Activated CD8-positive, alpha-beta memory T cell treated with anti-CD3 and anti-CD28 coated beads, Interleukin-2, amount 50 U/mL, for 48 hours (primary cell): ENCODE data around the gene SLC22A1.
"Not testable (repeated sequence)": the region's sequence is repeated elsewhere in the genome, so short reads cannot be mapped to it uniquely, and the experiment has no call there.

Source experiments
- DNase-seq: peaks from one replicate; pipeline ENCODE4 v3.0.0-alpha.2; 2020

SLC22A1 gene

DNA sequence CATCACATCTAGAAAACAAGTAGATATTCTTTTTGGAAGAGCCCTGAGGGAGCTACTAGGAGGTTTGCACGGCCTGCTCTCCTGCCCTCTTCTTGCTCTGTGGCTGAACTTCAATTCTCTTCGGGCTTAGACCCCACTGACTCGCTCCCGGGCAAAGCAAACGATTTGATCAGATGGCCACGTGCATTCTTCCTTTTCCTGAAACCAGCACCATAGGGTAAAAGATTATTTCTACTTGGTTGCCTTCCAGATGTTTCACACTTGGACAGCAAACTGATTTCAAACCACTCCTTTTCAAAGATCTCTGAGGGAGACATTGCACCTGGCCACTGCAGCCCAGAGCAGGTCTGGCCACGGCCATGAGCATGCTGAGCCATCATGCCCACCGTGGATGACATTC, at the start of gene SLC22A1:
Gene SLC22A1, plus strand, starts transcription at position 258 of the 400 bp plus-strand sequence. Its CDS starts 121 bp downstream, at position 379.
- DNase-seq, result no peak

GRCh38 chr6:160073272-160073671, 48.3 kb upstream of the SLC22A1 start:
- no peak for DNase-seq

DNA sequence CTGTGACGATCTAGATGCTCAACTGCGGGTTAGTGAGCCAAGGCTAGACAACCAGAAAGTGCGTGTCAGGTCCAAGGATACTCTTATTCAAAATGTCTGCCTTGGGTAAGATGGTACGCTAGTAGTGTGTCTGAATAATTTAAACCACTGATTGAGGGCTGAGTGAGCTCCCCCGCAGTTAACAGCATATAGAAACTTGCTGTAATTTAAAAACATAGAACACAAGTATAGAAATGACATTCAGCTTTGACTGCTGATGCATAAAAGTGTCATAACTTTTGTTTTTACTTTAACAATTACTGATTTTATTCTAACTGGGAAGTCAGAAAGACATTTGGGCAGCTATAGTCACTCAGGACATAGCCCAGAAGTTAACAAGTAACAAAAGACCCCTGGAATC, 45.6 kb upstream of the SLC22A1 start:
- no peak for DNase-seq

- DNase-seq, result no peak
Measured at GRCh38 chr6:160077024-160077423, 44.6 kb upstream of the SLC22A1 start.

DNA sequence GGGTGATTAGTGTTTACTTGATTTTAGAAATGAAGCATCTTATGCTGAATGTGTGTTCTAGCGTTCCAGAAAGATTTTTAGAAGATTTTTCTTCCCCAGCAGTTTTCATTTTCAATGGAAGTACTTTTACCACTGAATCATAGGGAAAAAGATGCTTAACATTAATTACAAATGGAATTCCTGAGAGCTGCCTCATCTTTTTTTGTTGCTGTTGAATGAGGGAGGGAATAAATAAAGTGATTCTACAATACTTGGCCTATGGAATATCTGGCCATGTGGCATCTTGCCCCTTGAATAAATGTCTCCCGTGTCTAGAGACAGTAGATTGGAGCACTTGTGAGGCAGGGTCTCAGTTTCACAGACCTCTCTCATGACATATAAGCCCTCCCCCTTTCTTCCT, 44.1 kb upstream of the SLC22A1 start:
- DNase-seq, result no peak

DNA sequence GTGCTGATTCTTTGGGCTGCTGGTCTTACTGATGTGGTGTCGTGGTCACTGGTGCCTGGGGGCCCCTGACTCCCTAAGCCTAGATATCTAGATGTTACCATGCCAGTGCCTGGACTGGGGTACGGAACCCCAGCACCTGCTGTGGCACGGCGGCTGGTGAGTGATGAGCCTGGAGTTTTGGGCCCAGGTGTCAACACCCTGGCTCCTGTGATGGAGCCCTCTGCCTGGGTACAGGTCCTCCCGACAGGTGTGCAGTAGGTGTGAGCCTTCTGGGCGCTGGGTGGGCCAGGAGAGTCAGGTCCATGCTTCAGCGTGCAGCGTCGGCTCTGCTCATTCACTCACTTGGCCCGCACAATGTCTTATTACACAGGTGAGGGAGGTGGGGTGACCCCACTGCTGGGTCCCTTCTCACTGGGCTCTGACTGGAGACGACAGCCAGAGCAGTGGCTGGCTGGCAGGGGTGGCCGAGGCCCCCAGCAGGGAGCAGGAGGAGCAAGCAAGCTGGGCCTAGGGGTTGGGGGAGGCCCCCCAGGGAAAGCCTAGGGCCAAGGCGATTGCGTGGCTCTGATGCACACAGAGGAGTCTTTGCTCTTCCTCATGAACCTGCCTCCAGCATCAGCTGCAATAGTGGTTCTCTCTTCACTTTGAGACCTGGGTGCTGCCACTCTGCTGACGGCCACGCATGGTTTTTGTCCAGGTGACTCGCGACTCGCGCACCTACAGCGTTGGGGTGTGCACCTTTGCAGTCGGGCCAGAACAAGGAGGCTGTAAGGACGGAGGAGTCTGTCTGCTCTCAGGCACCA, 42.5 kb upstream of the SLC22A1 start:
- DNase-seq, result no peak

- no peak for DNase-seq
Measured at GRCh38 chr6:160079686-160080043, 42.0 kb upstream of the SLC22A1 start.

- DNase-seq, result no peak
Measured at GRCh38 chr6:160080097-160080496, 41.5 kb upstream of the SLC22A1 start.

- no peak for DNase-seq
Measured at GRCh38 chr6:160081398-160081797, 40.2 kb upstream of the SLC22A1 start.

DNA sequence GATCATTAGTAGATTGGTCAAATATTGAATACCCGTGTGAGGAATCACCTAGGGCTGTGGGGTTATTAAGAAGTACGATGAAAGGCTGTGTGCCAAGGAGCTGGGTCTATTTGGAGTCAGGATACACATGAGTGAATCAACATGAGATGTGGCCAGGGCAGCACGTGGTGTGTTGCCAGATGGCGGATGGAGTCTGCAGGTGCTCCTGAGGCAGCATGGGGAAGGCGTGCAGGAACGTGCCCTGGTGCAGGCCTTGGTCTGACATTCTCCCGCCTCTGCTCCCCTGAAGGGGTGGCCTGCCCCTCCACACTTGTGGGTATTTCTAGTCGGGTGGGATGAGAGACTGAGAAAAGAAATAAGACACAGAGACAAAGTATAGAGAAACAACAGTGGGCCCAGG, 39.0 kb upstream of the SLC22A1 start:
- DNase-seq, result no peak

GRCh38 chr6:160084198-160084776, 37.3 kb upstream of the SLC22A1 start:
- no peak for DNase-seq

GRCh38 chr6:160085226-160085625, 36.4 kb upstream of the SLC22A1 start:
- no peak for DNase-seq

DNA sequence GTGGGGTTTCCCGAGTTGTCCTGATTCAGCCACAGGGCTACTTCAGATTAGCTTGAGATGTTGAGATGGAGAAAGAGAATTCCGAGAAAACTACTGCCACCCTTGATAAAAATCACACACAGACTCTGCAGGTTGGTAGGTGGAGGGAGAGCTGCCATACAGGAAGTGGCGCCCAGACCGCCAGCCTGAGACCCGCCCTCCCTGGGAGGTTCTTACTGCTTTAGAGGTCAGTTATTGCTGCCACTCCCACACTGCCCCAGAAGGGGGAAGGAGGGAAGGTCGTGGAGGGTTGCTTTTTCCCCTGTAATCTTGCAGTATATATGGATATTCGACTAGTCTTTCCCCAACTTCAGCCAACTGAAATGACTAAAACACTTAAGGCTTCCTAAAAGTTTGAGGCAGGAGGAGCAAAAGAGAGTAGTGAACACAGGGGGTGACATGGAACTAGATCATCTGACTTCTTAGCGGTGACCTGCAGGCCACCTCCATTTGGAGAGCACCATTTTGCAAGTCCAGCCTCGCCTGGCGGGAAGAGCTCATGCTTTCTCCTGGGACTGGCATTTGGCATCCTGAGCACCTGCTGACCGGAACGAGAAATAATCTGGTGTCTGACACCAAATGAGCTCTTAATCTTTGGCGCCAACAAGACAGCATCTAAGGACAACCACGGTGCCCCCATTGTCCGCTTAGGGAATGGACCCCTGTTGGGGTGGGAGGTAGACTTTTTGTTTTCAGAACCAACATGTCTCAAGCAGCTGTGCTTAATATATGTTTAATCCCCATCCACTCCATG, 35.7 kb upstream of the SLC22A1 start:
- no peak for DNase-seq

DNA sequence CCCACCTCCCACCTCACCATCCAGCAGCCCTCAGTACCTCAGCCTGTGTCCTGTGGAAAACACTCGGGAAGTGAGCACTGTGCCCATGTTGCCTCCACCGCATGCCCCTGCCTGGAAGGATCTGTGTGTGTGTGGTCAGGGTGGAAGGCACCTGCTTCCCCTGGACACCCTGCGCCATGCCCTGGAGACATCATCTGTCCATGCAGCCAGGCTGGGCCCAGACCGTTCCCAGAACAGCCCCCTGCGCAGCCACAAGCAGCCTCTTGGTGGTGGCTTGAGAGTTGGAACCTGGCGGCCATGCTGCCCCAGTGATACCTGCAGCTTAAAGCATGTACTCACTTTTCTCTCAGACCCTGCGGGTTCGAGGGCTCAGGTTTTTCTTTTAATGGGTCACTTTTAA, 34.9 kb upstream of the SLC22A1 start:
- DNase-seq, result no peak

DNA sequence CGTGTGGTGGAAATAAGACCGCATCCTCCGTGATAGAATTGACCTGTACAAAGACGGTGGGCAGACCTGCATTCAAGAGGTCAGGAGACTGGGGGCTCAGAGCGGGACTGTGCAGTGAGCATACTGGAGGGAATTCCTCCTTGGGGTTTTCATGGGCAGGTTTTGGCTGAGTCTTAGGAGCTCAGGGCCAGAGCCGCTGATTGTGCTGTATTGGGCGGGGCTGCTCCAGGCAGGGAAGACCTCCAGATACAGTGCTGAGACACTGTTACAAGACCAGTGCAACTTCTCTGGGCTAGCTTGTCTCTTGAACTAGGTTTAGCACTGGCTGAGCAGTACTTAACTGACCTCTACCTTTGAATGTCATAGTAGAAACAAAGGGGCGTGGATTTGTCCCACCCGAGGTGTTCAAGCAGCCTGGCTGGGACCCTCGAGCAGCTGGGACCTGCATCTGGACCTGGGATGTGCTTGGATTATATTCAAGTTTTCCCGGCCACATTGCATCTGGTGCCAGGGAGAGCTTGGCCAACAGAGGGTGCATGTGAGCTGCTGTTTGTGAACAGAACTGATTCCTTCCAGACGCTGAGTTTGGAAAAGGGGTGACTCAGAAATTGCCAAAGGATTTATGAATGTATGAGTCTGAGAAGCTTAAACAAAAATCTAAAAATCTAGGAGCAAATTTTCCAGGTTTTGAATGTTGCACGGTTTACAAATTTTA, 33.4 kb upstream of the SLC22A1 start:
- no peak for DNase-seq

DNA sequence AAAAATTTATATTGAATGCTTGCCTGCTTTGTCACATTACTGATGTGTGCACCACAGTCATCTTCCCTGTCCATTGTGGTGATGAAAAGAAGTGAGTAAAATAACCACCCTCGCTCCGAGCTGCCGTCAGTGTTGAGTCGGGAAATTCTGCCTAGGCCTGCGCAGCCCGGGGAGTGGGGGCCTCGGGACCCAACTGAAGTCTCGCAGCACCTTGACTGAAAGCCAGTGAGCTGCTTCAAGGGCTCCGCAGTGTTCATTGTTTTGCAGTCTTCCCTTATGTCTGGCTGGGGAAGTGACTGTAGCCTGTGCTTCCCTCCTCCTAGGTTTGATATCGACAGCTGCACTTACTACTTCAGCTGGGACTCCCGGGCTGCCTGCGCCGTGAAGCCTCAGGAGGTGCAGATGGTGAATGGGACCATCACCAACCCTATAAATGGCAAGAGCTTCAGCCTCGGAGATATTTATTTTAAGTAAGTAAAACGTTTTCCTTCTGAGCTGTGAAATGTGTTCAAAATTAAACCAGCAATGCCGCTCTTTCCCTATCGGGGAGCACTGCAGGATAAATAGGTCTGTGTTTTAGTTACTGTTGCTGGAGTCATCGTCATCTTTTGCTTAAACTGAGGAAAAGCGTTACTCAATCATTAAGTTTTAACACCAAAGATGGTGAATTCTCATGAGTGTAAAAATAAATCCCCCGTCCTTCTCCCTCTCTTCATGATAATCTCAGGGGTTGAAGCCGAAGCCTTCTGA, 32.7 kb upstream of the SLC22A1 start:
- DNase-seq, result no peak

DNA sequence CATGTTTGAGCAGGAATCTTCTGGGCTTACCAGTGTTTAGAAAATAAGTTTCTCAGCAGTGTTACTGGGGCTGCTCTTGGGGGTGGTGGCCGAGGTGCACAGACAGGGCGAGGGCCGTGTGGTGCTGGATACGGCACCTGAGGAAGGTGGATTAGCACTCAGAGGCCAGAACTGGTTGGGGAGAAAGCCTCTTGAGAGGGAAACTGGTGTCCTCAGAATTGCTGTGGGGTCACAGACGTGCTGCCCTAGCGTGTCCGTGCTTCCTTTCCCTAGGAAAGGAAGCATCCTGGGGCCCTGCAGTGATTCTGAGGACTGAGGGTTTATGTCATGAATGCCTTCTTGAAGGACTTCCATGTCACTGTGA, 32.1 kb upstream of the SLC22A1 start:
- no peak for DNase-seq

- DNase-seq, result not testable (repeated sequence)
Measured at GRCh38 chr6:160090442-160091239, 31.0 kb upstream of the SLC22A1 start.

DNA sequence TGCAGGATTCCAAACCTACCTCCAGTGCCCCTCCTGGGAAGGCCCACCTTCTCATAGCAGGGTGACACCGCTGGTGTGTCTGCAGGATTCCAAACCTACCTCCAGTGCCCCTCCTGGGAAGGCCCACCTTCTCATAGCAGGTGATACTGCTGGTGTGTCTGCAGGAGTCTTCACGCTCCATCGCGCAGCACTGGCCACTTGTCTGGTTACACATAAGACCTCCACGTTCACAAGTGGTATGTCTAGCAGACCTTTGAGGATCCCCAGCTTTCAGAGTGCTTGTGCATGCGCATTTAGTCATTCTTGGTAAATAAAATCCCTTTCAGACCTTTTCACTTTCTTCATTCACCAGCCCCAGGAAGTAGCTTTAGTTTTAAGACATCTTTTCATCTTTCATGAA, 29.4 kb upstream of the SLC22A1 start:
- not testable (repeated sequence) for DNase-seq

DNA sequence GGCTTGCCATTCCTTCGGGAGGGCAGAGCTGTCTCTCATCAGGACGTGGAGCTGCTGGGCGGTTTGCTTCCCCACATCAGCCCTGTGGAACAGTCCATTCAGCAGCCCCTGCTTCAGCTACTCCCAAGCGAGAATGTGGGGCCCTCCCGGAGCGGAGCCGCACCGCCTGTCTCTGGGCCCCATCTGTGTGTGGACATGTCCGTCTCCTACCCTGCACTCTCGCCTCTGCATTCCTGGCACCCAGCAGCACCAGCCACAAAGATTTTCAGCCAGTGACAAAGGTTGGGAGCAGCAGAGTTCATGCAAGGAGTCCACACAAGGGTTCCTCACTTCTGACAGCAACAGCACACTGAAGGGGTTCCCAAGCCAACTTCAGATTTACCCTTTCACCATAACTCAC, 29.0 kb upstream of the SLC22A1 start:
- no peak for DNase-seq

DNA sequence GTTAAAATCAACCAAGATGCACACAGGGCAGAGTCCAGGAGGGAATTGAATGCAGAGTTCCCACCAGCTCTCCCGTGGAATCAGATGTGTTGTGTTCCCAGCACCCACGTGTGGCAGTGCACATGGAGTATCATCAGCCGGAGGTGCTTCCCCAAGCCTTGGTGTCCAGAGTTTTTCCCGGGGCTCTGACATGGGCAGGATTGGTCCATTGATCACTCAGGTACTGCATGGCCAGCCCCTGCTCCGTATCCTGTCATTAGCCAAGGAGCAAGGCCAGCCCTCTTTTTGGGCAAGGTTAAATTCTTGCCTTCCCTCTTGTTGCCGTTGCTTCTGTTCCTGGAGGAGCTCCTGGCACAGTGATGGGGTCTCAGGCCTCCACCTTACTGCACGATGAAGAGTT, 28.6 kb upstream of the SLC22A1 start:
- DNase-seq, result no peak

DNA sequence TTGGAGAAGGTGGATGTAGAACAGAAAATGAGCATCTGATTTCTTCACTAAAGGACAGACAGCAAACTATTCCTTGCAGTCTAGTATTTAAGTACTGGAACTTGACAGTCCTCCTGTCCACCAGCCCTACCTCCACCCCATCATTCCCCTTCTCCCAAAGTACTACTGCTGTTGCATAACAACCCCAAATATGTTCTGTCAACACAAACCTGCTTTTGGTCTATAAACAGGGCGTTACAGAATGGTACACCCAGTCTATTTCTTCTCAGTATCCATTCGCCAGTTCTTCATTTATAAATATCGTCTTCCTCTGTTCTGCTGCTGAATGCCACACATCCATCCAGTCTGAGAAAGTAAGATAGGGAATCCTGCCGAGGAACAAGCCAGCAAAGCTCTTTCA, 27.7 kb upstream of the SLC22A1 start:
- DNase-seq, result no peak
